GM19468 (cell line): ENCODE results near the gene PZP.
"Not testable (repeated sequence)": the region's sequence is repeated elsewhere in the genome, so short reads cannot be mapped to it uniquely, and the experiment has no call there.

Source experiments
- ATAC-seq: cut with Tn5 transposase; IDR thresholded peaks from one replicate; pipeline ENCODE4 v1.9.1; 2021; ENCODE audit warnings: mild to moderate bottlenecking, moderate library complexity, moderate number of reproducible peaks; ENCODE audit not compliant: unreplicated experiment; ENCODE audit errors: extremely low read depth

The PZP gene

GRCh38 chr12:9198012-9198411, 10.2 kb downstream of the PZP start:
- ATAC-seq = no peak

GRCh38 chr12:9184276-9184675, 23.9 kb downstream of the PZP start:
- ATAC-seq = no peak

GRCh38 chr12:9180810-9181209, 27.4 kb downstream of the PZP start:
- no peak for ATAC-seq

GRCh38 chr12:9179781-9180180, 28.4 kb downstream of the PZP start:
- ATAC-seq = no peak

- no peak for ATAC-seq
Observed at GRCh38 chr12:9169979-9170634, 38.1 kb downstream of the PZP start.

GRCh38 chr12:9167345-9167744, 40.9 kb downstream of the PZP start:
- not testable (repeated sequence) for ATAC-seq

- no peak for ATAC-seq
Observed at GRCh38 chr12:9163392-9163791, 44.8 kb downstream of the PZP start.

- ATAC-seq = no peak
Observed at GRCh38 chr12:9156119-9156518, 52.1 kb downstream of the PZP start.

- no peak for ATAC-seq
Observed at GRCh38 chr12:9149372-9149771, 58.8 kb downstream of the PZP start.

- no peak for ATAC-seq
Observed at GRCh38 chr12:9148926-9149325, 59.3 kb downstream of the PZP start.

- ATAC-seq = no peak
Observed at GRCh38 chr12:9147461-9147860, 60.7 kb downstream of the PZP start.

GRCh38 chr12:9144730-9145106, 63.5 kb downstream of the PZP start:
- no peak for ATAC-seq

- no peak for ATAC-seq
Observed at GRCh38 chr12:9143929-9144729, 64.1 kb downstream of the PZP start.

- no peak for ATAC-seq
Observed at GRCh38 chr12:9143137-9143536, 65.1 kb downstream of the PZP start.

GRCh38 chr12:9139588-9140290, 68.5 kb downstream of the PZP start:
- not testable (repeated sequence) for ATAC-seq

GRCh38 chr12:9135903-9136310, 72.3 kb downstream of the PZP start:
- no peak for ATAC-seq

GRCh38 chr12:9134981-9135628, 73.1 kb downstream of the PZP start:
- no peak for ATAC-seq

- ATAC-seq = no peak
Observed at GRCh38 chr12:9133216-9133916, 74.8 kb downstream of the PZP start.

GRCh38 chr12:9132008-9132535, 76.1 kb downstream of the PZP start:
- ATAC-seq = no peak

- ATAC-seq = no peak
Observed at GRCh38 chr12:9130244-9130643, 78.0 kb downstream of the PZP start.
